ENCODE data around the gene DRC3. TPM values are rescaled to one million over a fixed set of nuclear protein-coding genes. Genes with fewer than 3 reads are reported as not detected.

Gene DRC3, protein sequence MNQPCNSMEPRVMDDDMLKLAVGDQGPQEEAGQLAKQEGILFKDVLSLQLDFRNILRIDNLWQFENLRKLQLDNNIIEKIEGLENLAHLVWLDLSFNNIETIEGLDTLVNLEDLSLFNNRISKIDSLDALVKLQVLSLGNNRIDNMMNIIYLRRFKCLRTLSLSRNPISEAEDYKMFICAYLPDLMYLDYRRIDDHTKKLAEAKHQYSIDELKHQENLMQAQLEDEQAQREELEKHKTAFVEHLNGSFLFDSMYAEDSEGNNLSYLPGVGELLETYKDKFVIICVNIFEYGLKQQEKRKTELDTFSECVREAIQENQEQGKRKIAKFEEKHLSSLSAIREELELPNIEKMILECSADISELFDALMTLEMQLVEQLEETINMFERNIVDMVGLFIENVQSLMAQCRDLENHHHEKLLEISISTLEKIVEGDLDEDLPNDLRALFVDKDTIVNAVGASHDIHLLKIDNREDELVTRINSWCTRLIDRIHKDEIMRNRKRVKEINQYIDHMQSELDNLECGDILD
- total RNA-seq (2021; fragmentation: NEBNext Ultra II Directional; extraction: Animal tissue kit (Norgen Biotek cat#: 25700)) = under 1 TPM; 0.37 to 0.73 (median 0.61) TPM
- long read RNA-seq = 0 reads

DNA sequence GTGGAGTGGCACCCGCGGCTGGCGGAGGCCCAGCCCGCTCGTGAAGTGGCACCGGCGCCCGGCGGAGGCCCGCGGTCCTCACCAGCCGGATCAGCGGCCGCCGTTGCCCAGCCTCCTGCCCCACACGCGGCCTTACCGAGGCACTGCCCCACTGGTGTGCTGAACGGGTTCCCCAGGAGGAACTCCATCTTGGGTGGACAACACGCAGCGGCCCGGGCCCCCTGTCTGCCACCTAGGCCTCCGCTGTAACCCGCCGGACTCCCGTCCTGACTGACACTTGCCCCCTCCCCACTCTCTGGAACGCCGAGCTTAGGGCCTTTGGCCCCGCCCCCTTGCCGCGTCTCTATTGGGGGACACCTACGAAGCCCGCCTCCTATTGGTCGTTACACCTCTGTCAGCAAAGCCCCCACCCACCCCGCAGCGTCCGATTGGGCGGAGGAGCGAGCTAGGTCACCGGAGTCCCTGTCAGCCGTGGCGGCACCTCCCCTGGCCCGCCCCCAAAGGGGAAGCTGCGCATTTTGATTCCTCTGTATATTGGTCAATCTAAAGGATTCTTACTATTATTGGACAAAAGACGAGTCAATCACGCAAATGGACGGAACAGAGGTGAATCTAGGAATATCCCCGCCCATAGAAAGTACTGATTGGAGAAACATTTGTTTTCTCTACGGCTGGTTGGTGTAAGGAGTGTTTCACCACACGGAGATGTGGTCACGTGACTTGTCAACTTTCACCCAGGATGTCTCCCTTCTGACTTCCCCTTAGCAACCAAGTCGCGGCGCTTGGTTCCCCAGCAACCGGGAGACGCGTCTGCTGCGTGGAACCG lies at the start of gene DRC3, which contains the start of gene TOM1L2:
DRC3 (plus strand) TSS at position 737 of the 826 bp plus-strand sequence. CDS start 4,737 bp downstream, outside the sequence.
TOM1L2 (minus strand) TSS at position 275 of the 826 bp plus-strand sequence; CDS start at position 188, 87 bp downstream.
- peaks cover 45% of the 10 kb centered on the region for H3K4me1 Mint-ChIP-seq (ENCODE audit: low read depth)
- DNase-seq = peak; percentile 100

DNA sequence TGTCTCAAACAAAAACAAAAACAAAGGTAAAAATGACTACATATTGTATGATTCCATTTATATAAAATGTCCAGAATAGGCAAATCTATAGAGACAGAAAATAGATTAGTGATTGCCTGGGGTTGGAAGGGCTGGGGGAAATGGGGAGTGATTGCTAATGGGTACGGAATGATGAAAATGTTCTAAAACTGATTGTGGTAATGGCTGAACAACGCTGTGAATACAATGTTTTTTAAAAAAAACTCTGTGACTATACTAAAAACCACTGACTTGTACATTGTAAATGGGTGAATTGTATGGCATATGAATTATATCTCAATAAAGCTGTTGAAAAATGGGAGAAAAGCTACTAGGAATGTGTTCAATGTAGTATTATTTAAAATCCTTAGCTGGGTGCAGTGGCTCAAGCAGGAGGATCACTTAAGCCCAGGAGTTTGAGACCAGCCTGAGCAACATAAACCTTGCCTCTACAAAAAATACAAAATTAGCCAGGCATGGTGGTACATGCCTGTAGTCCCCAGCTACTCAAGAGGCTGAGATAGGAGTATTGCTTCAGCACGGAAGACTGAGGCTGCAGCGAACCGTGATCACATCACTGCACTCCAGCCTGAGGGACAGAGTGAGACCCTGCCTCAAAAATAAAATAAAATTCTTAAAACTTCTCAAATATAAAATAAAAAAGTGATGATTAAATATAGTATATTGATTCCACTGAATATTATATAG lies 48.4 kb upstream of the DRC3 start:
- DNase-seq = no peak
- no peaks in the 10 kb centered on the region for H3K9me3 Mint-ChIP-seq
- H3K36me3 Mint-ChIP-seq (ENCODE audit: low read depth) = peaks cover 11% of the 10 kb centered on the region
- H3K27me3 Mint-ChIP-seq (ENCODE audit: insufficient read depth) = peaks cover 7% of the 10 kb centered on the region; the same call in 1 of the 2 replicates
- TF ChIP-seq, protein P1, sequence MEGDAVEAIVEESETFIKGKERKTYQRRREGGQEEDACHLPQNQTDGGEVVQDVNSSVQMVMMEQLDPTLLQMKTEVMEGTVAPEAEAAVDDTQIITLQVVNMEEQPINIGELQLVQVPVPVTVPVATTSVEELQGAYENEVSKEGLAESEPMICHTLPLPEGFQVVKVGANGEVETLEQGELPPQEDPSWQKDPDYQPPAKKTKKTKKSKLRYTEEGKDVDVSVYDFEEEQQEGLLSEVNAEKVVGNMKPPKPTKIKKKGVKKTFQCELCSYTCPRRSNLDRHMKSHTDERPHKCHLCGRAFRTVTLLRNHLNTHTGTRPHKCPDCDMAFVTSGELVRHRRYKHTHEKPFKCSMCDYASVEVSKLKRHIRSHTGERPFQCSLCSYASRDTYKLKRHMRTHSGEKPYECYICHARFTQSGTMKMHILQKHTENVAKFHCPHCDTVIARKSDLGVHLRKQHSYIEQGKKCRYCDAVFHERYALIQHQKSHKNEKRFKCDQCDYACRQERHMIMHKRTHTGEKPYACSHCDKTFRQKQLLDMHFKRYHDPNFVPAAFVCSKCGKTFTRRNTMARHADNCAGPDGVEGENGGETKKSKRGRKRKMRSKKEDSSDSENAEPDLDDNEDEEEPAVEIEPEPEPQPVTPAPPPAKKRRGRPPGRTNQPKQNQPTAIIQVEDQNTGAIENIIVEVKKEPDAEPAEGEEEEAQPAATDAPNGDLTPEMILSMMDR (IDR thresholded peaks at IDR 0.05) = no peak
- H3K4me1 Mint-ChIP-seq (ENCODE audit: low read depth) = peaks cover 87% of the 10 kb centered on the region
- peak overlapping the region; percentile 96 for H3K27ac Mint-ChIP-seq
- peak overlapping the region; percentile 28 for H3K4me3 Mint-ChIP-seq

More for the DNA sequence above, at the start of gene DRC3, which contains the start of gene TOM1L2:
- no peaks in the 10 kb centered on the region for H3K27me3 Mint-ChIP-seq (ENCODE audit: insufficient read depth)
- H3K27ac Mint-ChIP-seq = peak within 1 kb of the TSS; percentile 95
- no peaks in the 10 kb centered on the region for H3K36me3 Mint-ChIP-seq (ENCODE audit: low read depth)
- H3K9me3 Mint-ChIP-seq = no peaks in the 10 kb centered on the region
- TF ChIP-seq, protein P1 (IDR thresholded peaks at IDR 0.05) = peak; percentile 45
- peak within 1 kb of the TSS; percentile 95 for H3K4me3 Mint-ChIP-seq

DNA sequence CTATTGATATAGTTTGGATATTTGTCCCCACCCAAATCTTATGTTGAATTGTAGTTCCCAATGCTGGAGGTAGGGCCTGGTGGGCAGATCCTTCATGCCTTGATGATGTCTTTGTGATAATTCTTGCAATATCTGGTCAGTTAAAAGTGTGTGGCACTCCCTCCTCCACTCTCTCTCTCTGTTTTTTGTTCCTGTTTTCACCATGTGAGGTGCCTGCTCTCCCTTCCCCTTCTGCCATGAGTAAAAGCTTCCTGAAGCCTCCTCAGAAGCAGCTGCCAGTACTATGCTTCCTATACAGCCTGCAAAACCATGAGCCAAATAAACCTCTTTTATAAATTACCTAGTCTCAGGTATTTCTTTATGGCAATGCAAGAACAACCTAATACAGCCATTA lies 47.8 kb upstream of the DRC3 start:
- TF ChIP-seq, protein P1 (IDR thresholded peaks at IDR 0.05) = no peak
- peaks cover 7% of the 10 kb centered on the region; the same call in 1 of the 2 replicates for H3K27me3 Mint-ChIP-seq (ENCODE audit: insufficient read depth)
- H3K27ac Mint-ChIP-seq = peak overlapping the region; percentile 44
- H3K4me1 Mint-ChIP-seq (ENCODE audit: low read depth) = peaks cover 87% of the 10 kb centered on the region
- H3K4me3 Mint-ChIP-seq = no peak overlapping the region
- peaks cover 11% of the 10 kb centered on the region for H3K36me3 Mint-ChIP-seq (ENCODE audit: low read depth)
- no peaks in the 10 kb centered on the region for H3K9me3 Mint-ChIP-seq
- no peak for DNase-seq

DNA sequence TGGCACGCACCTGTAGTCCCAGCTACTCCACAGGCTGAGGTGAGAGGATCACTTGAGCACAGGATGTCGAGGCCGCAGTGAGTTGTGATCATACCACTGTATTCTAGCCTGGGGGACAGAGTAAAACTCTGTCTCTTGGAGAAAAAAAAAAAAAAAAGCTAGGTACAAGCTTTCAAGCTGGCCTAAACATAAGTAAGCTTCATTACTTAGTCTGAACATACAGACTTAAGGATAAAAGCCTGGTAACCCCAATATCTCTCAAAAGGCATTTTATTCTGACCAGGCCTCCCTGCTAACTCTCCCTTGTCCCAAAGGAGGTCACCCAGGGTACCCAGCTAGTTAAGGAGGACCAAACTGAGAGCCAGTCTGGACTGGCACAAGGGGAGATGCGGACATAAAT lies 46.6 kb upstream of the DRC3 start:
- no peak overlapping the region for H3K27ac Mint-ChIP-seq
- peaks cover 11% of the 10 kb centered on the region for H3K36me3 Mint-ChIP-seq (ENCODE audit: low read depth)
- TF ChIP-seq, protein P1 (IDR thresholded peaks at IDR 0.05) = no peak
- H3K4me1 Mint-ChIP-seq (ENCODE audit: low read depth) = peaks cover 92% of the 10 kb centered on the region
- DNase-seq = no peak
- H3K27me3 Mint-ChIP-seq (ENCODE audit: insufficient read depth) = peaks cover 7% of the 10 kb centered on the region; the same call in 1 of the 2 replicates
- H3K9me3 Mint-ChIP-seq = no peaks in the 10 kb centered on the region
- H3K4me3 Mint-ChIP-seq = no peak overlapping the region

Data from HFFc6 (cell line).